ENCODE measurements around the gene NAV3.

The NAV3 gene

DNA sequence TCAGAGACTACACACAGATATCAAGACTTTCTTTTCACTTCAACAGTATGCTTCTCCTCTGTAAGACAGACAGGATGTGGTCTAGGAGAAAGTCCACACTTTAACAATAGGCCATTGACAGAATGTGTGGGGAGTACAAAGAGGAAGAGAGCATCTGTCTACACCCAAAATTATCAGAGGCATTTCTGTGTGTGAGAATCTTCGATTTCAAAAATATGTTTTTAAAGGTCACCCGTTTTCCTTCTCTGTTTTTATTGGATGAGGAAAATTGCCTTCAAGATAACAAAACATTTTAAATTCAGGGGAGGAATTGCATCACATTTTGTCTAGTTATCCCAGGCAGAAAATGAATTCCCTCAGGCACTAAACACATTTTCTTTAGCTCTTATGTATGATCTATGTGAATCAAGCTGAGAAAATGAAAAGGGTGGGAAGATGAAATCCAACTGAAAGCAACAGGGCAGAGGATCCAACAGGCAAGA lies 16.4 kb downstream of the NAV3 start:
- no peak for DNase-seq (ENCODE audit: low spot score)

GRCh38 chr12:77847680-77848431 lies 17.2 kb downstream of the NAV3 start:
- DNase-seq (ENCODE audit: low spot score), result peak; percentile 7

GRCh38 chr12:77850129-77850528 lies 19.4 kb downstream of the NAV3 start:
- no peak for DNase-seq (ENCODE audit: low spot score)

GRCh38 chr12:77850698-77851097 lies 20.0 kb downstream of the NAV3 start:
- DNase-seq (ENCODE audit: low spot score), result no peak

DNA sequence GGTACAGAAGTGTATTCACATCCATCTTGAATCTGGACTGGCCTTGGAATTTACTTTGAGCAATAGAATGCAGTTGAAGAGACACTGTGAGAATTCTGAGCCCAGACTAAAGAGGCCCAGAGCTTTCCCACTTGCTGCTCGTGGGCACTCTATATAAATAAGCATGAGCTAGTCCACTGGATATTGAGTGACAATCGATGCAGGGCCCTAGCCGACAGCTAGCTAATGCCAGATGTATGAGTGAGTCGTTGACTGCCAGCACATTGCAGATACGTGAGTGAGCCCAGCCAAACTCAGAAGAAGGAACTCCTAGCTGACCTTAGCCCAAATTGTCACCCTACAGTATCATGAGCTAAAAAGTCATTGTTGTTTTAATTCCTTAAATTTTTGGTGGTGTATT lies 24.9 kb downstream of the NAV3 start:
- DNase-seq (ENCODE audit: low spot score), result no peak

DNA sequence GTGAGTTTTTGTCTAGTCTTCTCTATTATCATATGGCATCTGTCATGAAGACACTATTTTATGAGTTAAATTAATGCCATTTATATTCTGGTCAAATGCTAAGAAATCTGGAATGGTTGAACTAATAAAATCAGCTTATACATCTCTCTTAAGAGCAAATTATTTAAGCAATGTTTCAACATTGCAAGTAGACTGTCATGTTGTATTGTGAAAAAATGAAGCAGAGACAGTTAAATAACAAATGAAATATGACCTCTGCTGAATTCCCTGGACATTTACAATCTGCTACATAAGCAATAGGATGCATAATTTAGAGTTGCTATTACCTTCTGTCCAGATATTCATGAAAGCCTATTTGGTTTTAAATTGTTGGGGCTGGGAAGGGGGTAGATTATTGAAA lies 30.6 kb downstream of the NAV3 start:
- DNase-seq (ENCODE audit: low spot score), result no peak

DNA sequence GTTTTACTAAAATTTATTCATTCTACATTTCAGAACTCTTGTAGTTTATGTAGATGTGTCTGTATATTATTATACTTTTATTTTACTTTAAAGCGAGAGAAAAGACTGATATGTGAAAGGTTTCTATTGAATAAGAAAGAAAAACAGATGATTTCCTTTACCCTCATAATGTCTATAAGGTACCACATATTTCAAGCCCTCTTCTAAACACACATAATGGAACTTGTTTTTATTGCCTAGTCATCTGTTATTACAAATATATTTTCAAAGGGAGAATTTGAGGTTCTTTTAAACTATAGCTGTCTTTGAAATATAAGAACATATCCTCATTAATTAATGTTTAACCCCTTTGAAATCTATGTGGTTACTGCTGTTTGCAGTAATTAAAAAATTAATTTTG lies 34.5 kb downstream of the NAV3 start:
- no peak for DNase-seq (ENCODE audit: low spot score)

DNA sequence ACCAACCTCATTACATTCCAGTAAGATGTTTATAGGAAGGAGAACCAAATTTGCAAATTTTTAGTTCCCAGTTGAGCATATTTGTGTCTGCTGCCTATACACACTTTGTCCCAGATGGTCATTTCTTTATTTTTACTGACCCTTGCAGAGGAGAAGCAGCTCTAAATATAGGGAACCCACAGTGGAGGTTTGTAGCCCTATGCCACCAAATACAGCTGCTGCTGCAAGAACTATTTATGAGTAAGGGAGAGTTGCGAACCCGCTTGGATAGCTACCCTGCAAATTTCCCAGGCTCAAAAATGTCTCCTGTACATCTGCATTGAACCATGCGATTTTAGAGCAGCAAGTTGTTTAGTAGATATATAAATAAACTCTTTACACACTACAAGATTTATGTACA lies 48.2 kb downstream of the NAV3 start:
- no peak for DNase-seq (ENCODE audit: low spot score)

DNA sequence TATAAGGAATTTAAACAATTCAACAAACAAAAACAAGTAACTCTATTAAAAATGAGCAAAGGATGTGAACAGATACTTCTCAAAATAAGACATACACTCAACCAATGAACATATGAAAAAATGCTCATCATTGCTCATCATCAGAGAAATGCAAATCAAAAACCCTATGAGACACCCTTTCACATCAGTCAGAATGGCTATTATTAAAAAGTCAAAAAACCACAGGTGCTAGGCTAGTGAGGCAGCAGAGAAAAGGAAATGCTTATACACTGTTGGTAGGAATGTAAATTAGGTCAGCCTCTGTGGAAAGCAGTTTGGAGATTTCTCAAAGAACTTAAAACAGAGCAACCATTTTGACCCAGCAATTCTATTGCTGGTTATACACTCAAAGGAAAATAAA lies 52.0 kb downstream of the NAV3 start:
- DNase-seq (ENCODE audit: low spot score), result peak; percentile 4

- no peak for DNase-seq (ENCODE audit: low spot score)
Observed at GRCh38 chr12:77888611-77889010, 57.9 kb downstream of the NAV3 start.

DNA sequence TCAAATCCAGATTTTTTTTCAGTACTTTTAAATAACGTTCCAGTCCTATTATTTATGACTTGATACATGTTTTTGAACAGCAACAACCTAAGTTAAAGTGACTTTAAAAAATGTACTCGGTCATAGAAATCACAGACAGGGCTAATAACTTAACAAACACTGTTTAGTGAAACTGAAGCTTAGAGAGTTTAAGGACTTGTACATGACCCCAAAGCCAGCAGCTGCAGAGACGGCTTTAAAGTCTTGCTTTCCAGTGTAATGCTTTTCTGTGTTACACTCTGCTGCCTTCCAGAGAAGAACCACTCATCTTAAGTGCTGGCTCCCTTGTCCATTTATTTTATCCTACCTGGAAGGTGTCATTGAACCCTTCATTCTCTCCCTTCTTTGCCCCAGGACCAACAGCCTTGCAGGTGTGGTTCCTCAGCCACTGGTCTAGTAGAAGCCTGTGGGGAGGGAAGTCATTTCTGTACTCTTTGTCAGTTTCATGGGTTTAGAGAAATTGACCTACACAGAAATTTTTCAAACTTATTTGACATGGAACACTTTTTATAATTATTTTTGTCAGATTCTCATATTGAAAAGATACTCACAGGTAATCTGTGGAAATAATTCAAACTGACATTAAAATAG lies 60.9 kb downstream of the NAV3 start:
- no peak for DNase-seq (ENCODE audit: low spot score)

- no peak for DNase-seq (ENCODE audit: low spot score)
Observed at GRCh38 chr12:77893918-77894317, 63.2 kb downstream of the NAV3 start.

DNA sequence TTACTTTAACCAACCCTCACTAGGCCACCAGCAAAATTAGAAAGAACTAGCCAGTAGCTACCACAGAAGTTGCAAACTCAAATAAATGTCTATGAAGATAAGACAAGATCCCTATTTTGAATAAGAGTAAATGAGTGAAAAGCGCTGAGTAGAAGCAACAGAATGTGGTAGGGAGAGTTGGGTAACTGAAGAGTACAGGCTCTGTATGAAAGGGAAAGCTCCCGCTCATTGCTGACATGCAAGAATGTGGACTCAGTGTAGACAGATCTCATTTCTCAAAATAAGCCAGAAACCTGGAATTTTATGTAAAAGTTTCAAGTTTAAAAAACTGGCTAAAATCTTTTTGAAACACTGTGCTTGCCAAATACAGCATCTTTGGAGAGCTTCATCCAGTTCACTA lies 63.9 kb downstream of the NAV3 start:
- no peak for DNase-seq (ENCODE audit: low spot score)

GRCh38 chr12:77895699-77896098 lies 65.0 kb downstream of the NAV3 start:
- DNase-seq (ENCODE audit: low spot score), result no peak

DNA sequence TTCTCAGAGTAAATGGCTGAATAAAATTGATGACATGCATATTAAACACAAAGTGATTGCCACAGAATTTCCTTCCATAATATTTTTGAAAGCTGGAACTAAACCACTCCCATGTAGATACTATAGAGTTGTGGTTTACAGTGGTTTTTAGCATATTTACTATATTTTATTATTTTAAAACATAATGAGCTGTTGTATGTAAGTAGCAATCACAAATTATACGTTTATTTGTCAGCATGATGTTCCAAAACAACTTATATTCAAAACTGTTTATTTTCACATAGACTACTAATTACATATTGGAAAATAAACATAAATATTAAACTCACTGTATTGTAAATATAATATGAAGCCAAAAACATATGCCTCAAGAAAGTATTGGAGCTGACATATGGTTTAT lies 77.2 kb downstream of the NAV3 start:
- no peak for DNase-seq (ENCODE audit: low spot score)

DNA sequence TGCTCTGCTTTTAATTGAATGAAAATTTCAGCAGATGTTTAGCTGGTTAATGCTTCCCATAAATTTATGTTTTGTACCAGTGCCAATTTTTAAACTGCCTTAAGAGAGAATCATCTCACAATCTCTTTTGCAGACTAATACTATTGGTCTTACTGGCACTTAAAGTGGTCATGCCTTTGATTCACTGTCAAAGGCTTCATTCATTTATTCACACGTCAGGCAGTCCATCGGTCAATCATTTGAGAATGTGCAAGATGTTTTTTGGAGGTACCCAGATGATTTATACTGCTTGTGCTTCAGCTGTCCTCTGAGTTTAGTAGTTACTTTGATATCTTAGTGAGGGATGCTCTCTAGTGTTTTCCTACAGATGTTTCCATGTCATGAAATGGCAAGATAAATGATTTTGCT lies 83.4 kb downstream of the NAV3 start:
- DNase-seq (ENCODE audit: low spot score), result no peak

- DNase-seq (ENCODE audit: low spot score), result no peak
Observed at GRCh38 chr12:77915071-77915600, 84.4 kb downstream of the NAV3 start.

GRCh38 chr12:77916276-77916675 lies 85.6 kb downstream of the NAV3 start:
- DNase-seq (ENCODE audit: low spot score), result no peak

- no peak for DNase-seq (ENCODE audit: low spot score)
Observed at GRCh38 chr12:77918046-77918445, 87.4 kb downstream of the NAV3 start.

GRCh38 chr12:77919450-77919849 lies 88.8 kb downstream of the NAV3 start:
- DNase-seq (ENCODE audit: low spot score), result no peak

DNA sequence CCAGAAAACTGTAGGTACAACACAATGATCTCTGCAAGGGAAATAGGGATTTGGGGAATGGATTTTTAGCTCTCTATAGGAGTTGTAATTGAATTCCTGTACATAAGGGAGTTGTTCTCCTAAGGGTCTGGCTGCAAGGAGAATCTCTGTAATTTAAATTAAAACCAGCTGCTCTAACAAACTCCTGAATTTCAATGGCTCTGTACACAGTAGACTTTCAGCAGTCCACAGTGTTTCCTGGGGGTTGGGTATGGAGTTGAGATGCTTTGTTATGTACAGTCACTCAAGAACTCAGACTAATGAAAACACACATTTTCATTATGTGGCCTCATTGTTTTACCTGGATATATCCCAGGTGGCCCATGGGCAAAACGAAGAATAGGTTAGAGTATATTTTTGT lies 93.2 kb downstream of the NAV3 start:
- no peak for DNase-seq (ENCODE audit: low spot score)

DNA sequence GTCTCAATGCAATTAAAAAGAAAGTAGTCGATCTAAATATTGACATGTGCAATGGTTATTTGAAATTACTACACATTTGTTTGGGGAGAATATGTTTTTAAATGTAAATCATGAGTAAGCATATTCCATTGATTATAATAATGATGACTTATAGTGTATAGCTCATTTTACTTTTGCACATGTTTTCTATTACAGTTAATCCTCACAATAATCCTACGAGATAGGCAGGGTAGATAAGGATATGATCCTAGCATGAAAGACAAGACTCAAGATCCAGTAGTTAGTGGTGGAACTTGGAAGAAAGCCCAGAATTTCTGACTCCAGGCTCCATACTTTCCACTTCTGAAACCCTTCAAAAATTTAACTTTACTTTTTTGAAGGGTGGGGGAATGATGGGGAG lies 94.0 kb downstream of the NAV3 start:
- no peak for DNase-seq (ENCODE audit: low spot score)

- peak; percentile 86 for DNase-seq (ENCODE audit: low spot score)
Observed at GRCh38 chr12:77925536-77926108, 94.9 kb downstream of the NAV3 start.
